Measurements from ENCODE around the gene WFDC1.

The WFDC1 gene

DNA sequence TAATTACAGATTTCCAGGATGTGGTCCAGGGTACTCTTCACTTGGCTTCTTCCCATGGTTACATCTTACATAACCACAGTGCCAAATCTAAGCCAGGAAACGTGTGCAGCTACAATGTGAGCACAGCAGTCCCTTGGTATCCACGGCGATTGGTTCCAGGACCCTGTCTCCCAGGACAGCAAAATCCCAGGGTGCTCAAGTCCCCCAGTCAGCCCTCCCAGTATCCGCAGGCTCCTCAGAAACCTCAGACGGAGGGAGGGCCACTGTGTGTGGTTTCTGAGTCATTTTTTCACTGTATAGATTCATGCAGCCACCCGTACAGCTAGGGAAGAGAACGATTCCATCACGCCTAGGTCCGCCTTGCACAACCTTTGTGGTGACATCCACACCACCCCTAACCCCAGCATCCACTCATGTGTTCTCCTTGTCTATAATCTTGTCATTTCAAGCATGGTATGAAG is 62.5 kb downstream of the WFDC1 start:
- DNase-seq = no peak

DNA sequence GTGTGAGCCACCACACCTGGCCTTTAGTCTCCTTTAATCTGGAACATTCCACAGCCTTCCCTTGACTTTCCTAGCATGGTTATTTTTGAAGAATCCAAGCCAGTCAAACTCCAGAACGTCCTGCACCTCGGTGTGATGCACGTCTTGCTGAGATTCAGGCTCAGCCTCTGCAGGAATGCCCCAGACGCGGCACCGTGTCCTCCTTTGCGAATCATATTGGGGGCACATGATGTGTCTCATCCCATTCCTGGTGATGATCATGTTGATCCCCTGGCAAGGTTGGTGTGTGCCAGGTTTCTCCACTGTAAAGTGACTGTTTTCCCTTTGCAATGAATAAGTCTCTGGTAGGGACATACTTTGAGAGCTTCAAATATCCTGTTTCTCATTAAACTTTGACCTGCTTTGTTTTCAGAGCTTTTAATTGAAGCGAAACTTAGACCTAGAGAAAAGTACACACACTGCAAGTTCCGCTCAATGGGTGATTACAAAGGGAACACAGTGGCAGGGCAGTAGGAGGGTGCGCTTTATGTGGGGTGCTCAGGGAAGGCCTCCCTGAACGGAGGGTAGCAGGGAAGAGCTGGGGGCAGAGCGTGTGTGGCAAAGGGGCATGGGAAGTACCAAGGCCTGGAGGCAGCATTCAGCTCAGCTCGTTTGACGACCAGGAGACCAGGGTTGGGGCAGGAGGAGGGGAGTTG is 64.1 kb downstream of the WFDC1 start:
- DNase-seq = no peak

DNA sequence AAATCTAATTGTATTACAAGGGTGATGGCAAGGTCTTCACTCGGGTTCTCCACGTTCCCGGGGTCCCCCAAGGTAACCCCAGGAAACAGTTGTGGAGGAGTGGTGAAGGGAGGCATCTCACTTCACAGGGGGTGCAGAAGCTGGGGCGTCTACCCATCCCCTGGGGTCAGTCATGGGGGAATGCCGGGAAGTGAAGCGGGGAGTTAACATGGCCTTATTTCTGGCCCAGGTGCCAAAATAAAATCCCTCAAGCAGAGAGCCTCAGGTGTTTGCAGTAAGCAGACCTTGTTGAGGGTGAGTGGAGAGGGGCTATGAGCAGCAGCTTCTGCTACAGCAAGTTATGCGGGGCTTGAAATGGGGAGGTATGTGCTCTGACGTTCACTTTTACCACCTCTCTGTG is 64.6 kb downstream of the WFDC1 start:
- no peak for DNase-seq

DNA sequence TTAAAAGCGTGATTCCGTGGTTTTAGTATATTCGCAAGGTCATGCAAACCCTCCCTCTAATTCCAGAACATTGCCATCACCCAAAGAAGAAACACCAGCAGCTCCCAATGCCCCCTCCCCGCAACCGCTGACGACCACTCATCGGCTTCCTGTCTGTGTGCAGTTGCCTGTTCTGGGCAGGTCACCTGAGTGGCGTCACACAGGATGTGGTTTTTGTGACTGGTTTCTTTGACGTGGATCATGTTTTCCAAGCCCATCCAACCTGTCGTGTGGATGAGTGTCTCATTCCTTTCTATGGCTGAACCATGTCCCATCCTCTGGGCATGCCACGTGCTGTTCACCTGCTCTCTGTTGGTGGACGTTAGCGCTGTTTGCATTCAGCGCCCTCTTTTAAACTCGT is 65.5 kb downstream of the WFDC1 start:
- peak; percentile 66 for DNase-seq

DNA sequence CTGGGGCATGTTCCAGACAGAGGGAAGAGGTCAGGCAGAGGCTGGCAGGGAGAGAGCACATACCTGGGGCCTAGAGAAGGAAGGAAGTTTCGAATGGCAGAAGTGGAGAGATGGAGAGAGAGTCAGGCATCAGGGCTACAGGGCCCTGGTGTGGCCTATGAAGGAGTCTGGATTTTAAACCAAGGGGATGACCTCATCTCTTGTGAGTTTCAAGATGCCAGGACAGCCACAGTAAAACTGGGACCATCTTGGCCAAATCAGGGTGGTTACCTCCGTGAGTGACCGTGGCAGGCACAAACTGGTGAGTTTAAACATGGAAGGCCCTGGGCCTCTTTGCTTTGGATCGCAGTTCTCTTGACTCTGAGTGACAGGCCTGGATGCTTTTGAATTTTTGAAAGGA is 66.1 kb downstream of the WFDC1 start:
- no peak for DNase-seq

DNA sequence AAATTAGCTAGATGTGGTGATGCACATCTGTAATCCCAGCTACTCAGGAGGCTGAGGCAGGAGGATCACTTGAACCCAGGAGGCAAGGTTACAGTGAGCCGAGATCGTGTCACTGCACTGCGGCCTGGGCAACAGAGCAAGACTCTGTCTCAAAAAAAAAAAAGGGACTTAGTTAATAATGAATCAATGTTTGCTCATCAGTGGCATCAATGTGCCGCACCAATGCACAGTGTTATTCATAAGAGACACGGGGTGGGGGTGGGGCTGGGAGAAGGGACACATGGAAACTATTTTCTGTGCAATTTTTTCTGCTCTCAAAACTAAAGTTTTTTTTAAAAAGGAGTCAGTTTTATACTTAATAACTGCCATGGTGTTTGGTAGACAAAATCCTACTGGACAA is 66.9 kb downstream of the WFDC1 start:
- no peak for DNase-seq

DNA sequence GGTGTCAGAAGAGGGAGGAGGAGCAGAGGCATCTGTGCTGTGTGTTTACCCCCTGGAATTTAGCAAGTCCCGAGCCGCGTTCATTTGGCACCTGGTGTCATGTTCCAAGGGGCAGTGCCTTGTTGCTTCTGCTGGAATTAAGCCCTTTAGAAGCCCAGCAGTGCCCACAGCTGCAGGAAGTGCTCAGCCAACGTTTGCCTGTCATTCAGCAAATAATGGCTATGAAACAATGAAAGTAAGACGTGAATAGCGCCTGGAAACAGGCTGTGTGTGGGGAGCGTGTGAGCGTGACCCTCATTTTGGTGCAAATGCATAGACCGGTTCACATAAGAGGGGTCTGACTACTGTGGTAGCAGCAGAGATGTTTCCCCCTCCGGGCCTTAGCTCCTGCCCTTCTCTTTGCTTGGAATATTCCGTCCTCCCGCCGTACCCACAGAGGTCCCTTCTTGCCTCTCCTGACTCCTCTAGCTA is 67.8 kb downstream of the WFDC1 start:
- no peak for DNase-seq

DNA sequence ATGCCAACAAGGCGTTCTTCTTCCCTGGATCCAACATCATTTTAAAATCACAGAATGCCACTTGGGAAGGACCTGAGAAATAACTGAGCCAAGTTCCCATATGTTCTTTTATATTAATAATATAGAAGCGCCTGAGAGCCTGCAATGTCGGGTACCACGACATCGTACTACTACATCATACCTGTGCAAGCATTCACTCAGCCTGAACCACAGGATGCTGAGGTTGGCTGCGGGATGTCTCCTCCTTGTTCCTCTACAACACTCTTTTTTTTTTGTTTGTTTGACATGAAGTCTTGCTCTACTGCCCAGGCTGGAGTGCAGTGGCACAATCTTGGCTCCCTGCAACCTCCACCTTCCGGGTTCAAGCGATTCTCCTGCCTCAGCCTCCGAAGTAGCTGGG is 71.5 kb downstream of the WFDC1 start:
- DNase-seq = no peak

DNA sequence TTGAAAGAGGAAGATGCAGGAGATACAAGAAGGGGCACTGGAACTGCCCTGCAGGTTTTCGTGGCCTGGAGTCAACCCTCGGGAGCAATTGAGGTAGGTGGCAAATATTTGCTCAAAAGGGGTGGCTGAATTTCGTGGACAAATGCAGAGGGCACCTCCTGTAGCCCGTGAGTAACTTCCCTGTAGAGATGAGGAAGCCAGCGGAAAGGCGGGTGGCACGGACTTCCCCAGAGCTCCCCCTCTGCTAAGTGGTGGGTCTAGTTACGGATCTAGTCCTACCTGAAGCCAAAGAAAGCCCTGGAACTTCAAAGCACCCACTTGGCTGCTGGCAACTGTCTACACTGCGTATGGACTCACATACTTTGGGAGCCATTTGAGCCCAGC is 72.6 kb downstream of the WFDC1 start:
- no peak for DNase-seq

DNA sequence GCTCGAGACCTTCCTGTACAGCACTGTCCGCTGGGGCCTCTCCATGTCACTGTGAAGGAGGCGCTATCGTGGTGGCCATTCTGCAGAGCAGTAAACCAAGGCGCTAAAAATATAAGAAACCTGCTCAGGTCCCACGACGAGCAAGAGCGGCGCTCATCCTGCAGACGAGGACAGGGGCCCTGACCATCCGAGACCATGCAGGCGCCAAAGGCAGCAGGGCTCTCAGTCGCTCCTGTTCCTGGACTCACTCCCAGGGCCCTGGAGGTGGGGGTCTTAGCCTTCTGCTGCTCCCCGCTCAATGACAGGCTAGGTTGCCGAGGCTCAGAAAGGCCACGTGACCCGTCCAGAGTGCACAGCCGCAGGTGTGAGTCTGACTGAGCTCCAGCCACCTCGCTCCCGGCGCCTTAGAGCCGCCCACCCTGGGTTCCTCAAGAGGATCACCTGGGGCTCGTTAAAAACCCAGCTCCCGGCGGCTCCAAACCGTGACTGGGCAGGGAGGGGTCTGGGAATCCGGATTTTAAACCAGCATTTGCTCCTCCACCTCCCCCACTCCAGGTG is 73.2 kb downstream of the WFDC1 start:
- no peak for DNase-seq

DNA sequence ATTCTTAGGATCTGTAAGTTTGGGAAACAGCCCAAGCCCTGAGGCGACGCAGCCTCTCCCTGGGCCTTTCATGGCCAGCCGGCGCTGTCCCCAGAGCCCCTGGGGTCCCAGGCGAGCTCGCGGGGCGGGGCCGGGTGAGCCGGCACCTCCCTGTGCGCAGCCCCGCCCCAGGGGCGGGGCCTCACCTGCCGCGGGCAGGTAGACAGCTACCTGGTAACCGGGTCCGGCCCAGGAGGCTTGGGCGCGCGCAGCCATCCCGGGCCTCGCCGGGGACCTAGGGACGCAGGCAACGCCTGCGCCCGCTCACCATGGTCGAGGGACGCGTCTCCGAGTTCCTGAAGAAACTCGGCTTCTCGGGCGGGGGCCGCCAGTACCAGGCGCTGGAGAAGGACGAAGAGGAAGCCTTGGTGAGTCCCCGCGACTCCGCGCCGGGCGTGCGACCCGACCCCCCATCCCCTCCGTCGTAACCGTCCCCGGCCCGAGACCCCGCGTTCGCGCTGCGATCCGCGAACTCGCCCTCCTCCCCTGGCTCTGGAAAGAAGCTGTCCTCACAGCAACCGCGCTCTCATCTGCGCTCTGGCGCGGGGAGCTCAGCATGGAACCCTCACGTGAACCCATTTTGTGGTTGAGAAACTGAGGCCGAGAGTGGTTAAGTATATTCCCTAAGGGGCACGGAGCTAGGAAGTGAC is 73.8 kb downstream of the WFDC1 start, which contains the start of gene ATP2C2:
ATP2C2 (plus strand) TSS at position 231 of the 689 bp plus-strand sequence; CDS start at position 309, 78 bp downstream.
- DNase-seq = no peak

DNA sequence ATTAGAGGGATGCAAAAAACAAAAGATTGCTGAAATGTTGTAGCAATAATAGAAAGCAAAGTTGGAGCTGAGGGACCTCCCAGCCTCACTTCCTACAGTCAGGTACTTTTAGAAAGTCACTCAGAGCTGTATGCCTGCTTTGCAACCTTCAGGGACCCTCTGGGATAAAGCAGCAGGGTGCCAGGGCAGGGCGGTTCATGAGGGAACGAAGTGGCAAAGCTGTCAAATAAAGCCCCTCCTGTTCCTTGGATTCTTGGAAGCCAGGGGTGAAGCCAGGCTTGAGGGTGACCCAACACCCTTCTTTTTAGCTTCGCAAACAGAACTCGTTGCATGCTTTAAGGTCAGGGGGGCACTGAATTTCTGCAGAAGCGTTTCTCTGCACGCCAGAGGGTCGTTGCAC is 74.4 kb downstream of the WFDC1 start:
- no peak for DNase-seq

DNA sequence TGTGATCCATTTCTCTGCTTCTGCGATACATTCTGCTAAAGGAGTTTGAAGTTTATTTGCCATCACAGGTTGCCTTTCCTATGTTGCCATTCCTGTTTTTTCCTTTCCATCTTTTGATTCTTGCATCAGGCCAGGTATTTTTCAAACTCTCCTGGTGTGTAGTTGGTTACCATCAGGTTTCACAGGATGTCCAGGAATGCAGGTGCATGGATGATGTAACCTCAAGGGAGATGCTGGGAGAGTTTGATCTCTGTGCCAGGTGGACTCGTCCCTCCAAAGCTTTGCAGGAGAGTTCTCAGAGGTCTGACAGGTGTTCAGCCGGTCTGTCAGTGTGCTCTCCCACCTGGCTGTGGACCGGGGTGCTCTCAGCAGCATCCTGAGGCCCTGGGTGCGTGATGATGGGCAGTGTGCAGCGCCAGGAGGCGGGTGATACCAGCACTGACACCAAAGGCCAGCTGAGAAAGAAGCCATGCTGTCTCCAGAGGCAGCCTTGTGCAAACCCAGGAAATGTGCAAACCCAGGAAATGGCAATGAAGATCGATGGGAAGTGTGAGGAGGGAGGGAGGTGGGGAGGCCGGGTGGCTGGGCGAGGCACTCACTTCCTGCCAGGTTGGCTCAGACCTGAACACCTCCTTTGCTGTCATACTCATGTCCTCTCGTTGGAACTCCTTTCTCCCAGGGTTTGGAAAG is 75.4 kb downstream of the WFDC1 start:
- no peak for DNase-seq

DNA sequence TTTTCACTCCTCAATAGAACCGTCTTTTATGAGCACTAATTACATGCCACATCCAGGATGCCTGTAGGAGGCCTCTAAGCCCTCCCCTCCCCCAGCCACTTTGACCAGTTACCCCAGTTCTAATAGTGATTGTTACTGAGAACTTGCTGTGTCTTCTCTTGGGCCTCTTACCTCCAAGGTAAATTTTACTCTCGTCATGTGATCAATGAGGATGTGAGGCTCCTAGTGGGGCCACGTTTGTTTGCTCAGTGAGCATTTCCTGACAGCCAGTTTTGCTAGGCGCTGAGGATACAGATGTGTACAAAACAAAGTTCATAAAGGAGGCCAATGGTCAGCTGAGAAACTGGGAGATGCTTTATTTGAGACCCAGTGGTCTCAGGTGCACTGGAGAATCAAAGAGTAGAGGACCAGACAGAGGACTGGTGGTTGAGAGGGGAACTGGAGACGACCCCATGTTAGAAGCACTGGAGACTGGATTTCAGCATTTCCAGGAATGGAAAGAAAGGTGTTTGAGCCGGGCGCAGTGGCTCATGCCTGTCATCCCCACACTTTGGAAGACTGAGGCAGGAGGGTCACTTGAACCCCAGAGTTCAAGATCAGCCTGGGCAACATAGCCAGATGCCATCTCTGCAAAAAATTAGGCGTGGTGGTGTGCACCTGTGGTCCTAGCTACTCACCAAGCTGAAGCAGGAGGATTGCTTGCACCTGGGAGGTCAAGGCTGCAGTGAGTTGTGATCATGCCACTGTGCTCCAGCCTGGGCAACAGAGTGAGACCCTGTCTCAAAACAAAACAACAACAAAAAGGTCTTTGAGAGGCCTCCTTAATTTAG is 76.3 kb downstream of the WFDC1 start:
- DNase-seq = no peak

DNA sequence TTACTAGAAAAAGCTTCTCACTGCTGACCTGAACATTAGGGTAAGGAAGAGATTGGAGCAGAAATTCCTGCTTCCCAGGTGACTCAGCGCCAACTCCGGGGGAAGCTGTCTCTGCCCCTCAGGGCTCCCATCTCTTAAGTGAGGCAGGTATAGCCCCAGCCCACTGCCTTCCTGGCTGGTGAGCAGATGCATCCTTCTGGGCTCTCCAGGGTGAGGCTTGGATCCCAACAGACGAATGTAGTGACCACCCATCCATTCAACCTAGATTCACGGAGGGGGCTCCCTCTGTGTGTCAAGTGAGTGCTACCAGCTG is 76.8 kb downstream of the WFDC1 start:
- no peak for DNase-seq

DNA sequence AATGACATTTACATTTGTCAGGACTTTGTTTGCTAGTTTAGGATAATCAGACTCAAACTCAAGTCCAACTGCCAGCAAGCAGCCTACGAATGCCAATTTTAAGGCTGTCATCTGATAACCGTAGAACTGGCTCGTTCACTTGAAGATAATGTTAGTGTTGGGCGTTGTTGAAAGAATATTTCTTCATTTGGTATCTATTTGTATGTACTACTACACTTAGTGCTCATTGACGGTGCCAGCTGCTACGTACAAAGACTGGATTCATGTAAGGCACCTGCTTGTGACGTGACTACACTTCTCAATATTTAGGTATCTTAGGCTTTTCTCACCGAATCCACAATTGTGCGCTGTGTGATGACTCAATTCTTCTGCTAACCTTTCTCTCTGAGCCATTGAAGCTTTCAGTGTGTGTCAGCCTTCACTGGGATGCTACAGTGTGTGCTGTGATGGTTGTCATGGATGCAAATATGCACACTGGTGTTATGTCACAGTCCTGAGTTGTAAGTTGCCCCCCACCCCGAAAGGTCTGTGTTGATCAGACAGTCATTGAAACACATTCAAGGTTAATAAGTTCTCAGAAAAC is 79.3 kb downstream of the WFDC1 start:
- DNase-seq = no peak

DNA sequence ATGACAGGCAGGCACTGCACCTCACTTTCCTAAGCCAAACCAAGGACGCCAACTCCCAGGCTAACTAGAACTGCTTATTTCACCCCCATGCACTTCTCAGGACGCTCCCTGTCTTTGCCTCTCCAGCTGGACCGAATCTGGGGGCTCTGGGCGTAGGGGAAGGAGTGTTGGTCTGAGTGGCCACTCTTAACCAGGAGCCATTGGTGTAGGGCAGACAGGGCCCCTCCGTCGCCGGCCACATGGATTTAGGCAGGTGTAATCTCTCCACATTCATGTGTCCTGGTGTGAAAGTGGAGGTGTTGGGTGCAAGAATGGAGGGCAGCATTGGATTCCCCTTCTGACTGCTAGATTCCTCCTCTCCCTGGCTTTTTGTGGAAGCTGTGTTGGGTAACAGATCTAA is 83.4 kb downstream of the WFDC1 start:
- DNase-seq = no peak

DNA sequence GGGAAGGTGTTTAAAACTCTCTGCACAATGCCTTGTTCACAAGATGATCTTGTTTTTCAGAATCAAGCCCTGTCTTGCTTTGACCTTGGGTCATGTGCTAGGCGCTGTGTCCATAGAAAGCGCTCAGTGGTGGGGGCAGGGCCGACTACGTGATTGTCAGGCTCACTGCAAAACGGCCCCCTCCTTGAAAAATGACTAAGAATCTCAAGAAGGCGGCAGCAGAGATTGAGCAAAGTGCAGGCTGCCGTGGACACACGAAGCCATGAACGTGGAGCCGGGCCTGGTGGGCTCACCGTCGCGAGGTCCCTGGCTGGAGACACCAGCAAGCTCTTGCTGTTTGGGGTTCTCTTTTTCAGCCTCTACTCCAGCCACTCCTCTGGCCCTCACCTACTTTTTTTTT is 83.9 kb downstream of the WFDC1 start:
- no peak for DNase-seq

DNA sequence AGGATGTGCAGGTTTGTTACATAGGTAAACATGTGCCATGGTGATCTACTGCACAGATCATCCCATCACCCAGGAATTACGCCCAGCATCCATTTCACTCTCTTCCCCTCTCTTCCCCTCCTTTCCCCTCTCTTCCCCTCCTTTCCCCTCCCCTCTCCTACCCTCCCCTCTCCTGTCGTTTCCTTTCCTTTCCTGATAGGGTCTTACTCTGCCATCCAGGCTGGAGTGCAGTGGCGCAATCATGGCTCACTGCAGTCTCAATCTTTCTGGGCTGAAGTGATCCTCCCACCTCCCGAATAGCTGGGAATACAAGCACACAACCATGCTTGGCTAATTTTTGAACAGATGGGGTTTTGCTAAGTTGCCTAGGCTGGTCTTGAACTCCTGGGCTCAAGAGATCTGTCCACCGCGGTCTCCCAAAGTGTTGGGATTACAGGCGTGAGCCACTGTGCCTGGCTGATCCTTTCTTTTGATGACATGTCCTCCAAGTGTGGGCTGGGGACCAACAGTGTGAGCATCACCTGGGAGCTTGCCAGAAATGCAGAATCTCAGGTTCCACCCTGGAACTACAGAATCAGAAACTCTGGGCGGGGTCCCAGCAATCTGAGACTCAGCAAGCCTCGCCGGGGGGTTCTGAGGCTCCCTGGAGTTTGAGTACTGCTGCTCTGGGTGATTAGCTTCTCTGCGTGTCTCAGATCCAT is 84.5 kb downstream of the WFDC1 start:
- no peak for DNase-seq
